Measurements from ENCODE around the gene ARFGAP2.

GRCh38 chr11:47165253-47165840, 11.3 kb downstream of the ARFGAP2 start:
- TF ChIP-seq TCF12 (IDR thresholded peaks at IDR 0.05; ENCODE audit: low read depth) = no peak
- no peak for TF ChIP-seq REST (IDR thresholded peaks at IDR 0.05; ENCODE audit: low read depth)
- TF ChIP-seq NFIC (IDR thresholded peaks at IDR 0.05) = no peak
- TF ChIP-seq CEBPB (IDR thresholded peaks at IDR 0.05) = no peak
- no peak for TF ChIP-seq MAX (IDR thresholded peaks at IDR 0.05)
